ENCODE results near the gene MYO3A. TPM values are rescaled to one million over a fixed set of nuclear protein-coding genes. Genes with fewer than 3 reads are reported as not detected.
A peak's percentile ranks its signal among the peaks of the same experiment; 100 is the strongest.

Gene MYO3A
- total and polyA plus RNA-seq, 3 experiments from 2014 or later, result not detected

DNA sequence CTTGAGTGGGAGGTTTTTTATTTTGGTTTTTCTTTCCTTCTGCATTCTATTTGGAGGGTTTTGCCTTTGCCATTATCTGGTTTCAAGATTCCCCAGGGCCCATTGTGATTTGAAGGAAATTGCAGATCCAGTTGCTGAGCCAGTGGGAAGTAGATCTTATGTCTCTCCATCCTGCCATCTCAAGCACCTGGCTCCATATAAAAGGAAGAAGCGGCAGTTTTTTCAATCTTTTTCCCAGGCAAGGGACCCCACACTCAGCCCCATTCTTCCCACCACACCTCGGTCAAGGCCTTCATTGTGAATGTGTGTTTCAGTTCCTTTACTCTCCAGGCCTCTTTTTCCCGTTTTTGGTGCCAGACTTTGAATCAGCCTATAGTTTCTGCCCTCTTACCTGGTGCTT lies 95.8 kb downstream of the MYO3A start:
- no peak overlapping the region for H3K4me3 Mint-ChIP-seq
- H3K27ac Mint-ChIP-seq, result peak overlapping the region in 1 of 8 donors; percentile 36
- peaks cover 0 to 2% of the 10 kb centered on the region in 2 donors for H3K27me3 Mint-ChIP-seq
- no peaks in the 10 kb centered on the region for H3K27me3 ChIP-seq (ENCODE audit: insufficient read depth, low read length, poor library complexity, severe bottlenecking)
- POLR2A ChIA-PET, result no interaction called here
- H3K27ac ChIP-seq (ENCODE audit: low read depth, low read length), result no peak overlapping the region
- H3K9me3 Mint-ChIP-seq, result no peaks in the 10 kb centered on the region
- no peak for DNase-seq
- no peak overlapping the region for H3K4me3 ChIP-seq (ENCODE audit: low read length)
- no peaks in the 10 kb centered on the region for H3K9me3 ChIP-seq (ENCODE audit: low read length)
- H3K4me1 Mint-ChIP-seq, result no peaks in the 10 kb centered on the region
- H3K36me3 ChIP-seq (ENCODE audit: insufficient read depth, low read length), result no peaks in the 10 kb centered on the region
- H3K36me3 Mint-ChIP-seq, result no peaks in the 10 kb centered on the region
- CTCF ChIA-PET, result no interaction called here
- no peaks in the 10 kb centered on the region for H3K4me1 ChIP-seq (ENCODE audit: insufficient read depth, low read length)

DNA sequence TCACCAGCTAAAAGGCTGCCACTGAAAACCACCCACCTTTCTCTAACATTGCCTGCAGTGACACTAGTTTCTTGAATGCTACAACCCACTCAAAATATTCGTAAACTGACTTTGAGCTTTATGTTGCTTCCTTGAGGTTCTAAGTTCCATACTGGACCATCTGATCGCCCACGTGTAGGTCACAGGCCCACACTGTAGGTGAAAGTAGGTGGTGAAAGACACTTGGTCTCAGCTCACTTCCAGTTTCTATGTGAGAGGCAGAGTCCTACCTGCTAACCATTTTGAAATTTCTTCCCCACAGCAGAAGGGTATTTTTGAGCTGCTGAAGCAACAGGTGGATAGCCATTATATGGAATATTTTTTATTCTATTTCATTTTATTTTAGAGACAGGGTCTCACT lies 97.3 kb downstream of the MYO3A start:
- H3K4me3 ChIP-seq (ENCODE audit: low read length), result no peak overlapping the region
- Mint-ChIP-seq H3K27me3 (peaks cover 0 to 2% of the 10 kb centered on the region in 2 donors), H3K27ac (no peak overlapping the region), H3K36me3 (no peaks in the 10 kb centered on the region), H3K4me1 (no peaks in the 10 kb centered on the region), H3K9me3 (no peaks in the 10 kb centered on the region), H3K4me3 (no peak overlapping the region)
- H3K9me3 ChIP-seq (ENCODE audit: low read length), result no peaks in the 10 kb centered on the region
- ChIA-PET POLR2A (no interaction called here), CTCF (no interaction called here)
- H3K4me1 ChIP-seq (ENCODE audit: insufficient read depth, low read length), result no peaks in the 10 kb centered on the region
- no peak for DNase-seq
- no peaks in the 10 kb centered on the region for H3K27me3 ChIP-seq (ENCODE audit: insufficient read depth, low read length, poor library complexity, severe bottlenecking)
- H3K27ac ChIP-seq (ENCODE audit: low read depth, low read length), result no peak overlapping the region
- H3K36me3 ChIP-seq (ENCODE audit: insufficient read depth, low read length), result no peaks in the 10 kb centered on the region

GRCh38 chr10:26043469-26043868 lies 109.4 kb downstream of the MYO3A start:
- H3K4me1 Mint-ChIP-seq, result no peaks in the 10 kb centered on the region
- no peaks in the 10 kb centered on the region for H3K36me3 Mint-ChIP-seq
- no peak overlapping the region for H3K27ac Mint-ChIP-seq
- H3K36me3 ChIP-seq (ENCODE audit: insufficient read depth, low read length), result no peaks in the 10 kb centered on the region
- H3K9me3 ChIP-seq (ENCODE audit: low read length), result no peaks in the 10 kb centered on the region
- H3K27ac ChIP-seq (ENCODE audit: low read depth, low read length), result no peak overlapping the region
- H3K27me3 ChIP-seq (ENCODE audit: insufficient read depth, low read length, poor library complexity, severe bottlenecking), result no peaks in the 10 kb centered on the region
- H3K9me3 Mint-ChIP-seq, result peaks cover 2 to 23% (median 3%) of the 10 kb centered on the region in 5 donors
- DNase-seq, result no peak
- ChIA-PET CTCF (interaction anchor here (1.5 kb wide), 1 partner anchor 14 kb away, joined by 4 read pairs; no protein-coding TSS in a partner anchor), POLR2A (no interaction called here)
- peaks cover 0 to 2% of the 10 kb centered on the region in 2 donors for H3K27me3 Mint-ChIP-seq
- H3K4me1 ChIP-seq (ENCODE audit: insufficient read depth, low read length), result no peaks in the 10 kb centered on the region
- H3K4me3 ChIP-seq (ENCODE audit: low read length), result no peak overlapping the region
- H3K4me3 Mint-ChIP-seq, result no peak overlapping the region

DNA sequence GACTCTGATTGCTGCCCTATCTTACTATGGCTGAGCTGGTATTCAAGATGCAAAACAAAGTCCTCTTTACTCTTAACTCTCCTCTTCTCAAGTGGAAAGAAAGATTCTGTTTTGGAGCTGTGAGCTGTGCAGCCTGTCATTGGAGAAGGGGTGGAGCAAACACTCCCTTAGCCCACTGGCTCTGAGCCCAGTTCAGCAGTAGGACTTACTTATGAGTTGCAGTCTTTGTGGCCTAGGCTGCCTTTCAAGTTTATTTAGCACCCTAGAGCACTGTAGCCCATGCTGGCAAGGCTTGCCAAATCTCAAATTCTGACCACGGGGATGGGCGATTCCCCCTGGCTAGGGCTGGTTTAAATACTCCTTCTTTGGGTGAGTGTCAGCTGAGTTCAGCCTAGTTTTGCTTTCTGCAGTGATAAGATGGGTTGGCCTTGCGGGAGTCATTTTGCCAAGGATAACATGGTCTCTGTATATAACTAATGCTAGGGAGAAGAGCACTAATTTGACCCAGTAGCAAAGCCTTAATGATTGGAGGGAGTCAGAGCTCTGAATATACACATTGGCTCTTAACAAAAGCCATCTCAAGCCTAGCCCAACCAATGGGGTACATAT lies 110.2 kb downstream of the MYO3A start:
- Histone ChIP-seq H3K4me1 (ENCODE audit: insufficient read depth, low read length) (no peaks in the 10 kb centered on the region), H3K27ac (ENCODE audit: low read depth, low read length) (no peak overlapping the region), H3K9me3 (ENCODE audit: low read length) (no peaks in the 10 kb centered on the region), H3K4me3 (ENCODE audit: low read length) (no peak overlapping the region), H3K27me3 (ENCODE audit: insufficient read depth, low read length, poor library complexity, severe bottlenecking) (no peaks in the 10 kb centered on the region), H3K36me3 (ENCODE audit: insufficient read depth, low read length) (no peaks in the 10 kb centered on the region)
- Mint-ChIP-seq H3K9me3 (peaks cover 2 to 20% (median 3%) of the 10 kb centered on the region in 5 donors), H3K4me1 (no peaks in the 10 kb centered on the region), H3K4me3 (no peak overlapping the region), H3K27me3 (peaks cover 0 to 2% of the 10 kb centered on the region in 2 donors), H3K36me3 (peaks cover 0 to 2% (median 0%) of the 10 kb centered on the region in 3 donors), H3K27ac (no peak overlapping the region)
- ChIA-PET CTCF (interaction anchor here (1.5 kb wide), 1 partner anchor 13 kb away, joined by 4 read pairs; no protein-coding TSS in a partner anchor), POLR2A (no interaction called here)
- DNase-seq, result no peak

DNA sequence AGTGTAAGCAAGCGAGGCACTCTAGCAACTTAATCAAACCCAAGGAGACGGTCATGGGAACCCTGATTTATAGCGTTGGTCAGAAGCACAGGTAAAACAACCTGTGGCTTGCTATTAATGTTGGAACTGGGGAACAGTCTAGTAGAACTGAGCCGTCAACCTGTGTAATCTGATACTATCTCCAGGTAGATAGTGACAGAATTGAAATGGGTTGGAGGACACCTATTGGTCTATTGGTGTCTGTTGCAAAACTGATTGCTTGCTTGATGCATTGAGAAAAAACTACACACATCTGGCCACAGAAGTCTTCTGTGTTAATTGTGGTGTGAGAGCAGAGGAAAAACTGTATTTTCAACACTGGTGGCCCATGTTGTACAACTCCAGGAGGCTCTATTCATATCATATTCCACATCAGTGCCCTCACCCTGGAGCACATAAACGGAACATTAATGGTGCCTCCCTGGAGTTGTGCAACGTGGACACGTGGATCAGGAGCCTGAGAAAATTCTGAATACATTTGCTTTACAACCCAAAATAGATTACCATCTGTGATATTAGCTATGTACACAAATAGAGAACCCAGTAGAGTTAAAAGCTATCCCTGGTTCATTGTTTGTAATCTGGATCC lies 112.2 kb downstream of the MYO3A start:
- Mint-ChIP-seq H3K4me3 (no peak overlapping the region), H3K9me3 (peaks cover 0 to 13% (median 2%) of the 10 kb centered on the region in 5 donors), H3K36me3 (peaks cover 0 to 4% (median 0%) of the 10 kb centered on the region in 3 donors), H3K4me1 (no peaks in the 10 kb centered on the region), H3K27ac (no peak overlapping the region), H3K27me3 (peaks cover 2 to 6% of the 10 kb centered on the region in 2 donors)
- DNase-seq, result no peak
- Histone ChIP-seq H3K4me1 (ENCODE audit: insufficient read depth, low read length) (no peaks in the 10 kb centered on the region), H3K4me3 (ENCODE audit: low read length) (no peak overlapping the region), H3K27ac (ENCODE audit: low read depth, low read length) (no peak overlapping the region), H3K9me3 (ENCODE audit: low read length) (no peaks in the 10 kb centered on the region), H3K36me3 (ENCODE audit: insufficient read depth, low read length) (no peaks in the 10 kb centered on the region), H3K27me3 (ENCODE audit: insufficient read depth, low read length, poor library complexity, severe bottlenecking) (no peaks in the 10 kb centered on the region)
- ChIA-PET CTCF (no interaction called here), POLR2A (no interaction called here)

- no peaks in the 10 kb centered on the region for H3K9me3 ChIP-seq (ENCODE audit: low read length)
- ChIA-PET CTCF (no interaction called here), POLR2A (no interaction called here)
- no peaks in the 10 kb centered on the region for H3K4me1 ChIP-seq (ENCODE audit: insufficient read depth, low read length)
- Mint-ChIP-seq H3K36me3 (peaks cover 0 to 4% (median 0%) of the 10 kb centered on the region in 3 donors), H3K4me1 (no peaks in the 10 kb centered on the region), H3K4me3 (no peak overlapping the region), H3K27me3 (peaks cover 5 to 6% of the 10 kb centered on the region in 2 donors), H3K9me3 (peaks cover 0 to 3% (median 0%) of the 10 kb centered on the region in 5 donors), H3K27ac (no peak overlapping the region)
- no peaks in the 10 kb centered on the region for H3K27me3 ChIP-seq (ENCODE audit: insufficient read depth, low read length, poor library complexity, severe bottlenecking)
- no peak overlapping the region for H3K27ac ChIP-seq (ENCODE audit: low read depth, low read length)
- no peak overlapping the region for H3K4me3 ChIP-seq (ENCODE audit: low read length)
- no peaks in the 10 kb centered on the region for H3K36me3 ChIP-seq (ENCODE audit: insufficient read depth, low read length)
- DNase-seq, result no peak
Measured at GRCh38 chr10:26048756-26049155, 114.7 kb downstream of the MYO3A start.

- Mint-ChIP-seq H3K9me3 (peaks cover 0 to 4% (median 0%) of the 10 kb centered on the region in 5 donors), H3K27ac (no peak overlapping the region), H3K4me1 (no peaks in the 10 kb centered on the region), H3K27me3 (peaks cover 6 to 7% of the 10 kb centered on the region in 2 donors), H3K36me3 (peaks cover 0 to 4% (median 0%) of the 10 kb centered on the region in 3 donors), H3K4me3 (no peak overlapping the region)
- DNase-seq, result no peak
- Histone ChIP-seq H3K27ac (ENCODE audit: low read depth, low read length) (no peak overlapping the region), H3K27me3 (ENCODE audit: insufficient read depth, low read length, poor library complexity, severe bottlenecking) (no peaks in the 10 kb centered on the region), H3K36me3 (ENCODE audit: insufficient read depth, low read length) (no peaks in the 10 kb centered on the region), H3K9me3 (ENCODE audit: low read length) (no peaks in the 10 kb centered on the region), H3K4me1 (ENCODE audit: insufficient read depth, low read length) (no peaks in the 10 kb centered on the region), H3K4me3 (ENCODE audit: low read length) (no peak overlapping the region)
- POLR2A ChIA-PET, result no interaction called here
- CTCF ChIA-PET, result no interaction called here
Measured at GRCh38 chr10:26052326-26052725, 118.3 kb downstream of the MYO3A start.

- Mint-ChIP-seq H3K27me3 (peaks cover 0 to 3% of the 10 kb centered on the region in 2 donors), H3K9me3 (peaks cover 0 to 4% (median 3%) of the 10 kb centered on the region in 5 donors), H3K27ac (no peak overlapping the region), H3K4me3 (no peak overlapping the region), H3K4me1 (no peaks in the 10 kb centered on the region), H3K36me3 (no peaks in the 10 kb centered on the region)
- H3K27me3 ChIP-seq (ENCODE audit: insufficient read depth, low read length, poor library complexity, severe bottlenecking), result no peaks in the 10 kb centered on the region
- H3K4me3 ChIP-seq (ENCODE audit: low read length), result no peak overlapping the region
- ChIA-PET CTCF (interaction anchor here (1.2 kb wide), 1 partner anchor 13 kb away, joined by 4 read pairs; no protein-coding TSS in a partner anchor), POLR2A (no interaction called here)
- no peak for DNase-seq
- H3K4me1 ChIP-seq (ENCODE audit: insufficient read depth, low read length), result no peaks in the 10 kb centered on the region
- no peak overlapping the region for H3K27ac ChIP-seq (ENCODE audit: low read depth, low read length)
- H3K36me3 ChIP-seq (ENCODE audit: insufficient read depth, low read length), result no peaks in the 10 kb centered on the region
- no peaks in the 10 kb centered on the region for H3K9me3 ChIP-seq (ENCODE audit: low read length)
Measured at GRCh38 chr10:26057466-26057865, 123.4 kb downstream of the MYO3A start.

All from CD8-positive, alpha-beta memory T cell (primary cell).